ENCODE results near the gene RHBDD1. TPM values are rescaled to one million over a fixed set of nuclear protein-coding genes. Genes with fewer than 3 reads are reported as not detected.

Gene RHBDD1, protein sequence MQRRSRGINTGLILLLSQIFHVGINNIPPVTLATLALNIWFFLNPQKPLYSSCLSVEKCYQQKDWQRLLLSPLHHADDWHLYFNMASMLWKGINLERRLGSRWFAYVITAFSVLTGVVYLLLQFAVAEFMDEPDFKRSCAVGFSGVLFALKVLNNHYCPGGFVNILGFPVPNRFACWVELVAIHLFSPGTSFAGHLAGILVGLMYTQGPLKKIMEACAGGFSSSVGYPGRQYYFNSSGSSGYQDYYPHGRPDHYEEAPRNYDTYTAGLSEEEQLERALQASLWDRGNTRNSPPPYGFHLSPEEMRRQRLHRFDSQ
- total RNA-seq = 62.0 TPM
- polyA plus RNA-seq = 11.5 TPM
- long read RNA-seq, donor 1 = 0 reads
- long read RNA-seq, donor 2, full-length matches to known transcripts = 6 of 36 reads
- long read RNA-seq, donor 2, partial matches to known transcripts = 30 of 36 reads
- long read RNA-seq, donor 2, other reads (novel, unspliced or antisense) = 0 of 36 reads
- long read RNA-seq, donor 3, full-length matches to known transcripts = 3 of 8 reads
- long read RNA-seq, donor 3, partial matches to known transcripts = 5 of 8 reads
- long read RNA-seq, donor 3, other reads (novel, unspliced or antisense) = 0 of 8 reads
- long read RNA-seq, donor 4, partial matches to known transcripts = 5 of 5 reads
- long read RNA-seq, donor 4, other reads (novel, unspliced or antisense) = 0 of 5 reads
- long read RNA-seq, donor 5, full-length matches to known transcripts = 6 of 15 reads
- long read RNA-seq, donor 5, partial matches to known transcripts = 9 of 15 reads
- long read RNA-seq, donor 5, other reads (novel, unspliced or antisense) = 0 of 15 reads
- long read RNA-seq, donor 6, full-length matches to known transcripts = 3 of 23 reads
- long read RNA-seq, donor 6, partial matches to known transcripts = 20 of 23 reads
- long read RNA-seq, donor 6, other reads (novel, unspliced or antisense) = 0 of 23 reads
- long read RNA-seq, donor 7, full-length matches to known transcripts = 5 of 5 reads
- long read RNA-seq, donor 7, partial matches to known transcripts = 0 of 5 reads
- long read RNA-seq, donor 7, other reads (novel, unspliced or antisense) = 0 of 5 reads
- long read RNA-seq, donor 8, full-length matches to known transcripts = 2 of 2 reads
- long read RNA-seq, donor 8, partial matches to known transcripts = 0 of 2 reads
- long read RNA-seq, donor 8, other reads (novel, unspliced or antisense) = 0 of 2 reads
- long read RNA-seq, donor 9, full-length matches to known transcripts = 1 of 8 reads
- long read RNA-seq, donor 9, partial matches to known transcripts = 7 of 8 reads
- long read RNA-seq, donor 9, other reads (novel, unspliced or antisense) = 0 of 8 reads
- long read RNA-seq, donor 10, full-length matches to known transcripts = 3 of 3 reads
- long read RNA-seq, donor 10, partial matches to known transcripts = 0 of 3 reads
- long read RNA-seq, donor 10, other reads (novel, unspliced or antisense) = 0 of 3 reads

DNA sequence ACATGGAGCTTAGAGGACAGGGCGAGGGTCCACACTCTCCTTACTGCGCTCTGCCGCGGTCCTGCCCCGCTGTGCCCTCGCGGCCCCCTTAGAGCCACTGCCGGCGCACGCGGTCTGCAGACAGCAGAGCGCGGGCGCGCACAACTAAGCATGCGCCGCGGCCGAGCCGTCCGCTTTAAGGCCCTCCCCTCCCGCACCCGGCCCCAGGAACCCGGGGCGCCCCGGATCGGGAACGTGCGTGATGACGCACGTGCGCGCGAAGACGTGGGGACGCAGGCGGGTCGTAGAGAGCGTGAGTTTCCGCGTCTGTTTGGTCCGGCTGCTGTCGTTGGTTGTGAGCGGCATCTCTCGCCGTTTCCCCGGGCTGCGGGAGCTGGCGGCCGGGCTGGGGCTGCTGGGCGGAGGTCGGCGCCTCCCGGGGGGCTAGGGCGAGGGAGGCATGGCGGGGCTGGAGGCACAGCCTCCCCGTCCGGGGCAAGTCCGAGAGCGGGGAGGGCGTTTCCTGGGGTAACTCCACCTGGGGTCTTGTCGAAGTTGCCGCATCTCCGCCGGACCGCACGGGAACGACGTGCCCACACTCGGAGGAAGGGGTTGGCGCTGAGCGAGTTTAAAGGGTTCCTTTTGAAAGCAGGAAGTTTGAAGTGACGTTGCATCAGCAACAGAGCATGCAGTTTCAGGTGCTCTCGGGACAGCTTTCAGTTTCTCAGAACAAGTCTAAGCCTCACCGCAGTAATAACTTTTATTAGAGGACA, at the start of gene RHBDD1:
Gene RHBDD1 (plus strand): TSS at position 259 of the 752 bp plus-strand sequence. CDS start 28,640 bp downstream, outside the sequence.
- DNase-seq (ENCODE audit: low read depth in 6 of 9, low spot score in 9 of 9) = peak; percentile 89 to 99 (median 96)
- peak within 1 kb of the TSS; percentile 72 to 84 for H3K4me3 ChIP-seq (ENCODE audit: low read length in 2 of 2)
- H3K4me1 ChIP-seq (ENCODE audit: control insufficient read depth in 2 of 2, insufficient read depth in 2 of 2, low read length in 2 of 2) = peaks cover 30 to 36% of the 10 kb centered on the region in 2 donors
- H3K27ac ChIP-seq (ENCODE audit: low read depth in 1 of 2, low read length in 1 of 2) = peak within 1 kb of the TSS; percentile 99 to 100
- peaks cover 0 to 6% of the 10 kb centered on the region in 2 donors for H3K36me3 ChIP-seq (ENCODE audit: control insufficient read depth in 2 of 2, insufficient read depth in 2 of 2, low read length in 1 of 2)
- no peaks in the 10 kb centered on the region for H3K27me3 ChIP-seq (ENCODE audit: control insufficient read depth in 2 of 2, insufficient read depth in 1 of 2, low read length in 1 of 2)
- H3K9me3 ChIP-seq (ENCODE audit: control insufficient read depth in 2 of 2, insufficient read depth in 1 of 2, low read length in 1 of 2) = no peaks in the 10 kb centered on the region
- WGBS = under 1% methylated on average over 75 of the region's 75 CpGs

DNA sequence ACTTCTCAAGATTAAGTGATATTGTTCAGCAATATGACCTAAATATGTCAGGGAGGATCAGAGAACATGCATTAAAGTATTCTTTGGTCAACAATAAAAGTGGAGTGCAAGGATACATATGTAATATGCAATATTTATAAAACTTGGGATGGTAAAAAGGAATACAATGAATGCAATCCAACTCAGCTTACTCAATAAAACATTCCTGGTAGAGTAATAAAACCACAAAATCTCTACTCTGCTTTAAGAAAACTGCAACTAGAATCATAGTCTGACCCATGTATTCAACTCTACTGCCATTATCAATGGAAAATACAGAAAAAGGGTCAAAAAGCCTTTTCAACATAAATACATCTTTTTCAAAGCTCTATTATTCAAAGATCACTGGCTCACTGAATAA, 47.8 kb upstream of the RHBDD1 start:
- no peaks in the 10 kb centered on the region for H3K27me3 ChIP-seq (ENCODE audit: control insufficient read depth in 2 of 2, insufficient read depth in 1 of 2, low read length in 1 of 2)
- no peak overlapping the region for H3K27ac ChIP-seq (ENCODE audit: low read depth in 1 of 2, low read length in 1 of 2)
- peaks cover 0 to 3% of the 10 kb centered on the region in 2 donors for H3K36me3 ChIP-seq (ENCODE audit: control insufficient read depth in 2 of 2, insufficient read depth in 2 of 2, low read length in 1 of 2)
- H3K4me1 ChIP-seq (ENCODE audit: control insufficient read depth in 2 of 2, insufficient read depth in 2 of 2, low read length in 2 of 2) = peaks cover 18 to 24% of the 10 kb centered on the region in 2 donors
- peaks cover 0 to 4% of the 10 kb centered on the region in 2 donors for H3K9me3 ChIP-seq (ENCODE audit: control insufficient read depth in 2 of 2, insufficient read depth in 1 of 2, low read length in 1 of 2)
- no peak for DNase-seq (ENCODE audit: low read depth in 6 of 9, low spot score in 9 of 9)
- no peak overlapping the region for H3K4me3 ChIP-seq (ENCODE audit: low read length in 2 of 2)

DNA sequence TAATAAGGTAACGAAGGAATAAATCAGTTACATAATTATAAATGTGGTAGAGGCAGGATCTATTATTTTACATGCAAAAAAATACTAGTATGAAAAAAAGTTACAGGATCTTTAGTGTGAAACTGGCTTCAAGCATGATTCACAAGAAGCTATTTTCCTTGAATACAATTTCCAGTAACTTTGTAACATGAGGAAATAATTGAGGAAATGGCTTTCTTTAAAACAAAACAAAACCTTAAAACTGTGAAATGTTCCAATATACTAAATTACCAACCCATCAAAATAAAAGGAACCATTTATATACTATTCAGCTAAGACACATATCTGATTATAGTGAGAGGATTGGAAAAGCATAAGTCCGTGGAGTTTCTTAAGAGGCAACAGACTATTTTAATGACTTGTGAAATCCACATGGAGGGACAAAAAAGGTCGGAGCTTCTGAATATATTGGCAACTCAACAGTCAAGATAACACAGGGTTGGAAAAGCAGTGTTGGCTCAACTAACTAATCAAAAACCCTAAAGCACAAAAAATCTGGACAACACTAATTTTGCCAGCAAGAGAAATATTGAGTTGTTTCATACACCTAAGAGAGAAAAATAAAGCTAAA, 46.9 kb upstream of the RHBDD1 start:
- Histone ChIP-seq H3K4me1 (ENCODE audit: control insufficient read depth in 2 of 2, insufficient read depth in 2 of 2, low read length in 2 of 2) (peaks cover 18 to 24% of the 10 kb centered on the region in 2 donors), H3K9me3 (ENCODE audit: control insufficient read depth in 2 of 2, insufficient read depth in 1 of 2, low read length in 1 of 2) (peaks cover 0 to 4% of the 10 kb centered on the region in 2 donors), H3K36me3 (ENCODE audit: control insufficient read depth in 2 of 2, insufficient read depth in 2 of 2, low read length in 1 of 2) (peaks cover 0 to 8% of the 10 kb centered on the region in 2 donors), H3K4me3 (ENCODE audit: low read length in 2 of 2) (no peak overlapping the region), H3K27me3 (ENCODE audit: control insufficient read depth in 2 of 2, insufficient read depth in 1 of 2, low read length in 1 of 2) (no peaks in the 10 kb centered on the region), H3K27ac (ENCODE audit: low read depth in 1 of 2, low read length in 1 of 2) (no peak overlapping the region)
- no peak for DNase-seq (ENCODE audit: low read depth in 6 of 9, low spot score in 9 of 9)
- 94% methylated on average over 3 of the region's 3 CpGs for WGBS

DNA sequence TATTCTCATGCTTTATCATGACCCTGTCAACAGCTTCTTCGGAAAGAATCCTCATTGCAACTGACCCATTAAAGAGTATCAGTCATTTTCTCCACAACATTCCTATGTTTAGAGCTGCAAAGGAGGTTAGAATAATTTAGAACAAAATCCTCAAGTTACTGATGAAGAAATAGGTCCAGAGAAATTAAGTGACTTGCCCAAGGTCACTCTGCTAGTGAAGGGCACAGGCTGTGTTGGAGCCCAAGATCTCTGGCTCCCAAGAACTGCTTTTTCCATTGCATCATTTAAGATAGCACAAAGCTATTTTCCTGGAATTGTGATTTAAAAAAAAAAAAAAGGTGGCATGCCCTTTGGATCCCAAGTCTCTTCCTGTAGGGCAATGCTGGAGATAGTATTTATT, 45.8 kb upstream of the RHBDD1 start:
- WGBS = 99% methylated on average over 1 of the region's 1 CpG
- H3K4me3 ChIP-seq (ENCODE audit: low read length in 2 of 2) = no peak overlapping the region
- peaks cover 24% of the 10 kb centered on the region in 2 donors for H3K4me1 ChIP-seq (ENCODE audit: control insufficient read depth in 2 of 2, insufficient read depth in 2 of 2, low read length in 2 of 2)
- peaks cover 0 to 9% of the 10 kb centered on the region in 2 donors for H3K36me3 ChIP-seq (ENCODE audit: control insufficient read depth in 2 of 2, insufficient read depth in 2 of 2, low read length in 1 of 2)
- DNase-seq (ENCODE audit: low read depth in 6 of 9, low spot score in 9 of 9) = no peak
- H3K9me3 ChIP-seq (ENCODE audit: control insufficient read depth in 2 of 2, insufficient read depth in 1 of 2, low read length in 1 of 2) = peaks cover 0 to 4% of the 10 kb centered on the region in 2 donors
- no peaks in the 10 kb centered on the region for H3K27me3 ChIP-seq (ENCODE audit: control insufficient read depth in 2 of 2, insufficient read depth in 1 of 2, low read length in 1 of 2)
- H3K27ac ChIP-seq (ENCODE audit: low read depth in 1 of 2, low read length in 1 of 2) = no peak overlapping the region

DNA sequence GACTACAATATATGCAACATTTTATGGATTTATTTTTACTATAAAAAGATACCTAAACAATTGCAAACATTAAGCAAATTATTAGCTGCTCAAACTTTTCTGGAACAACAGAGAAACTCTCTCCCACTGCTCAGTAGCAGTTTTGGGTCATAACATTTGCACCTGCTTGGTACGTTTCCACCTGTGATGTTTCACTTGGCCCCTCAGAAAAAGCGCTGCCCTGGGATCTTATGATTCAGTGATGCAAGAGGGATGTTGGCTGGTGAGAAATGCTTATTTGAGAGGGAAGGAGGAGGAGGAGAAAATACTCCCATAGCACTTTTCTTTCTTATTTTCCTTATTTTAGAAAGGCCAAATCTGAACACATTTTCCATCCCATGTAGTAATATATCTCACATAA, 45.4 kb upstream of the RHBDD1 start:
- WGBS = 83% methylated on average over 2 of the region's 2 CpGs
- H3K36me3 ChIP-seq (ENCODE audit: control insufficient read depth in 2 of 2, insufficient read depth in 2 of 2, low read length in 1 of 2) = peaks cover 3 to 13% of the 10 kb centered on the region in 2 donors
- peaks cover 0 to 4% of the 10 kb centered on the region in 2 donors for H3K9me3 ChIP-seq (ENCODE audit: control insufficient read depth in 2 of 2, insufficient read depth in 1 of 2, low read length in 1 of 2)
- H3K4me1 ChIP-seq (ENCODE audit: control insufficient read depth in 2 of 2, insufficient read depth in 2 of 2, low read length in 2 of 2) = peaks cover 28% of the 10 kb centered on the region in 2 donors
- DNase-seq (ENCODE audit: low read depth in 6 of 9, low spot score in 9 of 9) = no peak
- peak overlapping the region in 1 of 2 donors; percentile 6 for H3K4me3 ChIP-seq (ENCODE audit: low read length in 2 of 2)
- no peaks in the 10 kb centered on the region for H3K27me3 ChIP-seq (ENCODE audit: control insufficient read depth in 2 of 2, insufficient read depth in 1 of 2, low read length in 1 of 2)
- H3K27ac ChIP-seq (ENCODE audit: low read depth in 1 of 2, low read length in 1 of 2) = peak overlapping the region in 1 of 2 donors; percentile 92

DNA sequence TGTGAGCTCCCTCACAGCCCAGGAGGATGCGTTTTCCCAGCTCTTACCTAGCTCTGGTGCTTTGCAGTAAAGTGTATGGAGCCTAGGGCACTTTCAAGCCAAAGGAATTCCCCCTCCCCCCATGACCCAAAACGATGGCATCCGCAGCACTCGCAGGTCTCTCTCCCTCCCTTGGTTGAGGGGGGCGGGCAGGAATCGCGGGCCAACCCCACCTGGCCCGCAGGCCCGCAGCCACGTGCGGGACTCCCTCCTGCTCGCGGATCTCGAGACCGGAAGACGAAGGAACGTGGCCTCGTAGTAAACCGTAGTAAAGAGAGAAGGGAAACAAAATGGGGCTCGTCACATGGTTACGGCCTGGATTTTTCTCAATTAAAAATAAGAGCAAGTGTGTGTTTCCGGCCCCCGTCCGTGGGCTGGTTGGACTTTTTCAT, 44.8 kb upstream of the RHBDD1 start:
- H3K4me3 ChIP-seq (ENCODE audit: low read length in 2 of 2) = peak overlapping the region; percentile 51 to 76
- peaks cover 9 to 19% of the 10 kb centered on the region in 2 donors for H3K36me3 ChIP-seq (ENCODE audit: control insufficient read depth in 2 of 2, insufficient read depth in 2 of 2, low read length in 1 of 2)
- peak in 6 of 9 donors; percentile 69 to 92 (median 77) for DNase-seq (ENCODE audit: low read depth in 6 of 9, low spot score in 9 of 9)
- H3K27ac ChIP-seq (ENCODE audit: low read depth in 1 of 2, low read length in 1 of 2) = peak overlapping the region; percentile 92 to 97
- peaks cover 0 to 4% of the 10 kb centered on the region in 2 donors for H3K9me3 ChIP-seq (ENCODE audit: control insufficient read depth in 2 of 2, insufficient read depth in 1 of 2, low read length in 1 of 2)
- H3K27me3 ChIP-seq (ENCODE audit: control insufficient read depth in 2 of 2, insufficient read depth in 1 of 2, low read length in 1 of 2) = no peaks in the 10 kb centered on the region
- peaks cover 34% of the 10 kb centered on the region in 2 donors for H3K4me1 ChIP-seq (ENCODE audit: control insufficient read depth in 2 of 2, insufficient read depth in 2 of 2, low read length in 2 of 2)
- 3% methylated on average over 24 of the region's 24 CpGs for WGBS

DNA sequence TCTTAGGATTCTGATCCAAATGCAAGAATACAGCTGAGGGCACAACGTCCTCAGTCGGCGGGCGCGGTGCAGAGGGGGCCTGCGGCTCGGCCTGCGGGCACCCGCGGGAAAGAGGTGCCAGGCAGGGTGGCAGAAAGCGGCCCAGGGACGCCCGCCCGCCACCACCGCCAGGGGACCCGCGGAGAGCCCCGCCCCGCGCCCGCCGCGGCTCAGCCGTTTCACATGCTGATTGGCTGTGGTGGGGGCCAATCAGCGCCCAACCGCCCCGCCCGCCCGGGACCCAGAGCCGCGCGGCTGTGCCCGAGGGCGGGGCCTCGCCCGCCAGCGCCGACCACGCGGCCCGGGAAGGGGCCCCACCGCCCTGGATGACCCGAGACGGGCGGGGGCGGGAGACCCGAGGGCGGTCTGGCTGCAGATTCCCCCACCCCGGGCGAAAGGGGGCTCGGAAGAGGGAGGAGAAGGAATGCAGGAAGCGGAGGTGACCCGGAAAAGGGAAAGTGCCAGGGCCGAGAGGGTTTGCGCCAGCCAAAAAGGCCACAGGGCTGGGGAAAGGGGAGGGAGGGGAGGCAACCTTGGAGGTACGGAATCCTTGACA, 44.3 kb upstream of the RHBDD1 start:
- Histone ChIP-seq H3K4me1 (ENCODE audit: control insufficient read depth in 2 of 2, insufficient read depth in 2 of 2, low read length in 2 of 2) (peaks cover 36 to 40% of the 10 kb centered on the region in 2 donors), H3K27ac (ENCODE audit: low read depth in 1 of 2, low read length in 1 of 2) (peak overlapping the region; percentile 92 to 97), H3K27me3 (ENCODE audit: control insufficient read depth in 2 of 2, insufficient read depth in 1 of 2, low read length in 1 of 2) (no peaks in the 10 kb centered on the region), H3K36me3 (ENCODE audit: control insufficient read depth in 2 of 2, insufficient read depth in 2 of 2, low read length in 1 of 2) (peaks cover 15 to 24% of the 10 kb centered on the region in 2 donors), H3K9me3 (ENCODE audit: control insufficient read depth in 2 of 2, insufficient read depth in 1 of 2, low read length in 1 of 2) (peaks cover 0 to 4% of the 10 kb centered on the region in 2 donors), H3K4me3 (ENCODE audit: low read length in 2 of 2) (peak overlapping the region; percentile 76)
- under 1% methylated on average over 56 of the region's 56 CpGs for WGBS
- DNase-seq (ENCODE audit: low read depth in 6 of 9, low spot score in 9 of 9) = peak in 6 of 9 donors; percentile 75 to 94 (median 86)

All from thymus (tissue), 14 donors.